ENCODE measurements around the gene PMEL. TPM values are rescaled to one million over a fixed set of nuclear protein-coding genes. Genes with fewer than 3 reads are reported as not detected.
A peak's percentile ranks its signal among the peaks of the same experiment; 100 is the strongest.
"Not testable (repeated sequence)": the region's sequence is repeated elsewhere in the genome, so short reads cannot be mapped to it uniquely, and the experiment has no call there.

The PMEL gene
- total and polyA plus RNA-seq, 2 donors (not counting 1 experiment from before 2014, with no cell fraction given), result 0.32 to 0.46 TPM

DNA sequence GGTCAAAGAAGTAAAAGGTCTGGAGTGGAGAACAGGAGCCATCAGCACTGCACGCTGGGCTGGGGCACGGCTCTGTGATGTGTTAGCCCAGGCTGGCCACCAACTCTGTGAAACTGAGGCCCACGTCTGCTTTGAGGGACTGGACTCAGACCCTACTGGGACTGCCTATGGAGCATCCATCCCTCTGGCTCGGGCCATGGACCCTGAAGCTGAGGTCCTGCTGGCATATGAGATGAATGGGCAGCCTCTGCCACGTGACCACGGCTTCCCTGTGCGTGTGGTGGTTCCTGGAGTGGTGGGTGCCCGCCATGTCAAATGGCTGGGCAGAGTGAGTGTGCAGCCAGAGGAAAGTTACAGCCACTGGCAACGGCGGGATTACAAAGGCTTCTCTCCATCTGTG lies 38.4 kb upstream of the PMEL start:
- Mint-ChIP-seq H3K9me3 (ENCODE audit: insufficient read depth) (no peaks in the 10 kb centered on the region), H3K4me3 (peak overlapping the region; percentile 19), H3K4me1 (peaks cover 14% of the 10 kb centered on the region), H3K27me3 (no peaks in the 10 kb centered on the region), H3K27ac (no peak overlapping the region)
- TF ChIP-seq, protein P1, sequence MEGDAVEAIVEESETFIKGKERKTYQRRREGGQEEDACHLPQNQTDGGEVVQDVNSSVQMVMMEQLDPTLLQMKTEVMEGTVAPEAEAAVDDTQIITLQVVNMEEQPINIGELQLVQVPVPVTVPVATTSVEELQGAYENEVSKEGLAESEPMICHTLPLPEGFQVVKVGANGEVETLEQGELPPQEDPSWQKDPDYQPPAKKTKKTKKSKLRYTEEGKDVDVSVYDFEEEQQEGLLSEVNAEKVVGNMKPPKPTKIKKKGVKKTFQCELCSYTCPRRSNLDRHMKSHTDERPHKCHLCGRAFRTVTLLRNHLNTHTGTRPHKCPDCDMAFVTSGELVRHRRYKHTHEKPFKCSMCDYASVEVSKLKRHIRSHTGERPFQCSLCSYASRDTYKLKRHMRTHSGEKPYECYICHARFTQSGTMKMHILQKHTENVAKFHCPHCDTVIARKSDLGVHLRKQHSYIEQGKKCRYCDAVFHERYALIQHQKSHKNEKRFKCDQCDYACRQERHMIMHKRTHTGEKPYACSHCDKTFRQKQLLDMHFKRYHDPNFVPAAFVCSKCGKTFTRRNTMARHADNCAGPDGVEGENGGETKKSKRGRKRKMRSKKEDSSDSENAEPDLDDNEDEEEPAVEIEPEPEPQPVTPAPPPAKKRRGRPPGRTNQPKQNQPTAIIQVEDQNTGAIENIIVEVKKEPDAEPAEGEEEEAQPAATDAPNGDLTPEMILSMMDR (IDR thresholded peaks at IDR 0.05), result no peak
- TF ChIP-seq EZH2 (IDR thresholded peaks at IDR 0.05; ENCODE audit: borderline replicate concordance, insufficient read depth, low read depth, low read length, poor library complexity, severe bottlenecking), result no peak
- intact Hi-C loops (cut with micrococcal nuclease), result no loop called here
- Histone ChIP-seq H3K36me3 (replicated peaks in 1 of 2; ENCODE audit: control extremely low read depth in 1 of 2, control insufficient read depth in 1 of 2, extremely low read depth in 1 of 2, insufficient read depth in 2 of 2, low read length in 1 of 2) (no peaks in the 10 kb centered on the region), H2AFZ (ENCODE audit: insufficient read depth, low read depth, low read length, poor library complexity, severe bottlenecking) (no peak overlapping the region), H3K4me1 (ENCODE audit: control insufficient read depth in 2 of 2, insufficient read depth in 2 of 2, low read length in 2 of 2) (peaks cover 5 to 11% of the 10 kb centered on the region in 2 donors), H3K9me3 (ENCODE audit: control extremely low read depth in 1 of 3, control insufficient read depth in 2 of 3, insufficient read depth in 1 of 3, low read length in 2 of 3) (no peaks in the 10 kb centered on the region), H3K79me2 (ENCODE audit: control insufficient read depth, insufficient read depth, low read length) (no peaks in the 10 kb centered on the region), H3K27ac (ENCODE audit: low read length in 2 of 2) (no peak overlapping the region), H3K4me2 (replicated peaks; ENCODE audit: low read depth, low read length, poor library complexity, severe bottlenecking) (no peak overlapping the region), H4K20me1 (ENCODE audit: control insufficient read depth, insufficient read depth, low read length, poor library complexity, severe bottlenecking) (no peaks in the 10 kb centered on the region), H3K27me3 (replicated peaks in 1 of 4; ENCODE audit: control extremely low read depth in 1 of 4, control insufficient read depth in 3 of 4, insufficient read depth in 4 of 4, low read length in 3 of 4) (no peaks in the 10 kb centered on the region), H3K4me3 (ENCODE audit: control extremely low read depth in 1 of 5, extremely low read depth in 1 of 5, insufficient read depth in 1 of 5, low read depth in 2 of 5, low read length in 4 of 5) (no peak overlapping the region), H3K9ac (ENCODE audit: low read length) (no peak overlapping the region)
- no peak for DNase-seq
- ChIA-PET CTCF (no interaction called here), POLR2A (interaction anchor here (0.6 kb wide), 1 partner anchor 186 kb away, joined by 5 read pairs; no protein-coding TSS in a partner anchor)
- WGBS (ENCODE audit: insufficient coverage), result 97% methylated on average over 10 of the region's 10 CpGs
- no peak for ATAC-seq (ENCODE audit: low read depth)

DNA sequence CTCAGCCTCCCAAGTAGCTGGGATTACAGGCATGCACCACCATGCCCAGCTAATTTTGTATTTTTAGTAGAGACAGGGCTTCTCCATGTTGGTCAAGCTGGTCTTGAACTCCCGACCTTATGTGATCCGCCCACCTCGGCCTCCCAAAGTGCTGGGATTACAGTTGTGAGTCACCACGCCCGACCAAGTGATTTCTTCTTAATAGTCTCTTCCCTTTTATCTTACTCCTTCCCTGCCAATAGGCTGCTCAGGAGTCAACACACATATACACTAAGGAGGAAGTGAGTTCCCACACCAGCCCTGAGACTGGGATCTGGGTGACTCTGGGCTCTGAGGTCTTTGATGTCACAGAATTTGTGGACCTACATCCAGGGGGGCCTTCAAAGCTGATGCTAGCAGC lies 37.5 kb upstream of the PMEL start:
- H3K4me2 ChIP-seq (replicated peaks; ENCODE audit: low read depth, low read length, poor library complexity, severe bottlenecking); H3K27me3 ChIP-seq (replicated peaks in 1 of 4; ENCODE audit: control extremely low read depth in 1 of 4, control insufficient read depth in 3 of 4, insufficient read depth in 4 of 4, low read length in 3 of 4); DNase-seq; ATAC-seq (ENCODE audit: low read depth); H3K4me3 Mint-ChIP-seq; H3K9me3 Mint-ChIP-seq (ENCODE audit: insufficient read depth); H3K9ac ChIP-seq (ENCODE audit: low read length); H3K79me2 ChIP-seq (ENCODE audit: control insufficient read depth, insufficient read depth, low read length); H4K20me1 ChIP-seq (ENCODE audit: control insufficient read depth, insufficient read depth, low read length, poor library complexity, severe bottlenecking); H3K9me3 ChIP-seq (ENCODE audit: control extremely low read depth in 1 of 3, control insufficient read depth in 2 of 3, insufficient read depth in 1 of 3, low read length in 2 of 3); H3K36me3 ChIP-seq (replicated peaks in 1 of 2; ENCODE audit: control extremely low read depth in 1 of 2, control insufficient read depth in 1 of 2, extremely low read depth in 1 of 2, insufficient read depth in 2 of 2, low read length in 1 of 2); H3K27me3 Mint-ChIP-seq; H3K4me3 ChIP-seq (ENCODE audit: control extremely low read depth in 1 of 5, extremely low read depth in 1 of 5, insufficient read depth in 1 of 5, low read depth in 2 of 5, low read length in 4 of 5); POLR2A ChIA-PET; H2AFZ ChIP-seq (ENCODE audit: insufficient read depth, low read depth, low read length, poor library complexity, severe bottlenecking); H3K27ac ChIP-seq (ENCODE audit: low read length in 2 of 2); H3K27ac Mint-ChIP-seq; intact Hi-C loops (cut with micrococcal nuclease): not testable (repeated sequence)
- WGBS (ENCODE audit: insufficient coverage), result 100% methylated on average over 3 of the region's 5 CpGs
- peaks cover 5 to 11% of the 10 kb centered on the region in 2 donors for H3K4me1 ChIP-seq (ENCODE audit: control insufficient read depth in 2 of 2, insufficient read depth in 2 of 2, low read length in 2 of 2)
- peaks cover 11% of the 10 kb centered on the region for H3K4me1 Mint-ChIP-seq
- CTCF ChIA-PET, result interaction anchor here (0.7 kb wide), 1 partner anchor 292 kb away, joined by 5 read pairs; no protein-coding TSS in a partner anchor
